ENCODE measurements around the gene TUBD1.
"Not testable (repeated sequence)": the region's sequence is repeated elsewhere in the genome, so short reads cannot be mapped to it uniquely, and the experiment has no call there.

The TUBD1 gene

DNA sequence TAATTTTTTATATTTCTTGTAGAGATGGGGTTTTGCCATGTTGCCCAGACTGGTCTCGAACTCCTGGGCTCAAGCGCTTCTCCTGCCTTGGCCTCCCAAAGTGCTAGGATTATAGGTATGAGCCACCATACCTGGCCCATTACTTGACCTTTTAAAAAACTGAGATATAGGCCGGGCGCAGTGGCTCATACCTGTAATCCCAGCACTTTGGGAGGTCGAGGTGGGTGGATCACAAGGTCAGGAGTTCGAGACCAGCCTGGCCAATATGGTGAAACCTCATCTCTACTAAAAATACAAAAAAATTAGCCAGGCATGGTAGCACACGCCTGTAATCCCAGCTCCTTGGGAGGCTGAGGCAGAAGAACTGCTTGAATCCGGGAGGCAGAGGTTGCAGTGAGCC, 19.3 kb downstream of the TUBD1 start:
- not testable (repeated sequence) for DNase-seq

DNA sequence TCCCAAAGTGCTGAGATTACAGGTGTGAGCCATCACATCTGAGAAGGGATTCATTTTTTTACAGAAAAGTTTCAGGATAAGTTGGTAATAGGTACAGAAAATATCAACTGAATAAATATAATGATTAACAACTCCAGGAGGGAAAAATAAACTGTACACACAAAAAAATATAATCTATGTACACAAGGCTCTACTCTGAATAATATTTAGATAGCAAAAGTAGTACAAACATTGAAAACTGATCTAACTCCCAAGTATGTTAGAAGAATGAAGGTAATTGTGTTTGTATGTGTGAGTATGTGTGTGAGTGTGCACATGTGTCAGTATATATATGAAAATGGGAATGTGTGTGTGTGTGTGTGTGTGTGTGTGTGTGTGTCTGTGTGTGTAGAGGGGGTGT, 20.4 kb downstream of the TUBD1 start:
- DNase-seq, result no peak

DNA sequence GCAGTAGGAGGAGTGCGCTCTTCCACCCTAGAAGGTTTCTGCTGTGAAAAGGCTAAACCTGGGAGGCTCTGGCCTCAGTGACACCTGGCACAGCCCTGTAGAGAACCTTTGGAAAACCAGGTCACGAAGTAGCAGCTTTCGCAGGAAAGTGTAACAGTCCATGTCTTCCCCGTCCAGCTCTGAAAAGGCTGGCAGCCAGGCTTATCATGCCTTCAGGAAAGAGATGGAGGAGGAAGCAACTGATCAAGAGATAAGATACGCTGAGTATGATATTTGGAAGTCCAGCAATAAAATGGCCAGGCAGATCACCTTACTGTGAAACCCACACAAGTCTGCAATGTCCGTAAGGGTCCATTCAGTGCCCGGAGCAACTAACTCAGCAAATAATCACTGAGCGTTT, 22.3 kb downstream of the TUBD1 start:
- no peak for DNase-seq

GRCh38 chr17:59869941-59870218, 22.9 kb downstream of the TUBD1 start:
- no peak for DNase-seq

DNA sequence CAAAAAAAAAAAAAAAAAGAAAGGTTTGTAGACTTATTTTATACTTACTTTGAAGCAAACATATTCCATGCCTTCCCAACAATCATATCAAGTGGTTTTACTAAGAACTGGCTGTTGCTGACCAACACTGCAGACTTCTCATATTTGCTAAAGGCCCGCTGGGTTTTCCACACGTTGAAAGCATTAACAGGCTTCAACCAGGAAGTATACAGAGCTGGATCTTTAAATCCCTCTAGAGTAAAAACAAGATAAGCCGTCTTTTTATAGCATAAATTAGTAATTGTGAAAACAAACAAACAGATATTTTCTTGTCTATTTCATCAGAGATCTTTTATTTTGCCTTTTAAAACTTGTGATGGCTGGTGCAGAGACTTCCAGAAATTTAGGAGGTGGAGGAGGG, 29.1 kb downstream of the TUBD1 start:
- no peak for DNase-seq

- peak; percentile 69 for DNase-seq
Measured at GRCh38 chr17:59859444-59860025, 33.2 kb downstream of the TUBD1 start.

DNA sequence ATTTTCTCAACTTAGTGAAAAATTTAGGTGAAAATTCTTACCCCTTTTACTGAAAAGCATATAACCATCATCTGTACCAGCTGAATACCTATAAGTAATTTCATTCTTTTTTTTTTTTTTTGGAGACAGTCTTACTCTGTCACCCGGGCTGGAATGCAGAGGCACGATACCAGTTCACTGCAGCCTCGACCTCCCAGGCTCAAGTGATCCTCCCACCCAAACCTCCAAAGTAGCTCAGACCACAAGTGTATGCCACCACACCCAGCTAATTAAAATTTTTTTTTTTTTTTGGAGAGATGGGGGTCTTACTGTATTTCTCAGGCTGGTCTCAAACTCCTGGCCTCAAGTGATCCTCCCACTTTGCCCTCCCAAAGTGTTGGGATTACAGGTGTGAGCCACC, 33.8 kb downstream of the TUBD1 start:
- DNase-seq, result no peak

GRCh38 chr17:59858167-59858816, 34.5 kb downstream of the TUBD1 start:
- DNase-seq, result no peak

GRCh38 chr17:59856859-59857794, 35.6 kb downstream of the TUBD1 start:
- no peak for DNase-seq

DNA sequence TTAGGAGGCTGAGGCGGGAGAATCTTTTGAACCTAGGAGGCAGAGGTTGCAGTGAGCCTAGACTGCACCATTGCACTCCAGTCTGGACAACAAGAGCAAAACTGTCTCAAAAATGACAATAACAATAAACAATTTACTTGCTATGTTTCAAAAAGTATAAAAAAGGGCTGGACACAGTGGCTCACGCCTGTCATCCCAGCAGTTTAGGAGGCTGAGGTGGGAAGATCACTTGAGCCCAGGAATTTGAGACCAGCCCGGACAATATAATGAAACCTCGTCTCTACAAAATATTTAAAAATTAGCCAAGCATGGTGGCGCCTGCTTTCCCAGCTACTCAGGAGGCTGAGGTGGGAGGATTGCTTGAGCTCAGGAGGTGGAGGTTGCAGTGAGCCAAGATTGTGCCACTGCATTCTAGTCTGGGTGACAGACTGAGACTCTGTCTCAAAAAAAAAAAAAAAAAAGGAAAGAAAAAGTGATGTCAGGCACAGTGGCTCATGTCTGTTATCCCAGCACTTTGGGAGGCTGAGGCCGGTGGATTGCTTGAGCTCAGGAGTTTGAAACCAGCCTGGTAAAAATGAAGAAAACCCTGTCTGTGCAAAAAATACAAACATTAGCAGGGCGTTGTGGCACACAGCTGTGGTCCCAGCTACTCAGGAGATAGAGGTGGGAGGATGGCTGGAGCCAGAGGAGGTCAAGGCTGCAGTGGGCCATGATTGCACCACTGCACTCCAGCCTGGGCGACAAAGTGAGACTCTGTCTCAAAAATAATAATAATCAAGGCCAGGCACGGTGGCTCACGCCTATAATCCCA, 38.6 kb downstream of the TUBD1 start:
- not testable (repeated sequence) for DNase-seq

DNA sequence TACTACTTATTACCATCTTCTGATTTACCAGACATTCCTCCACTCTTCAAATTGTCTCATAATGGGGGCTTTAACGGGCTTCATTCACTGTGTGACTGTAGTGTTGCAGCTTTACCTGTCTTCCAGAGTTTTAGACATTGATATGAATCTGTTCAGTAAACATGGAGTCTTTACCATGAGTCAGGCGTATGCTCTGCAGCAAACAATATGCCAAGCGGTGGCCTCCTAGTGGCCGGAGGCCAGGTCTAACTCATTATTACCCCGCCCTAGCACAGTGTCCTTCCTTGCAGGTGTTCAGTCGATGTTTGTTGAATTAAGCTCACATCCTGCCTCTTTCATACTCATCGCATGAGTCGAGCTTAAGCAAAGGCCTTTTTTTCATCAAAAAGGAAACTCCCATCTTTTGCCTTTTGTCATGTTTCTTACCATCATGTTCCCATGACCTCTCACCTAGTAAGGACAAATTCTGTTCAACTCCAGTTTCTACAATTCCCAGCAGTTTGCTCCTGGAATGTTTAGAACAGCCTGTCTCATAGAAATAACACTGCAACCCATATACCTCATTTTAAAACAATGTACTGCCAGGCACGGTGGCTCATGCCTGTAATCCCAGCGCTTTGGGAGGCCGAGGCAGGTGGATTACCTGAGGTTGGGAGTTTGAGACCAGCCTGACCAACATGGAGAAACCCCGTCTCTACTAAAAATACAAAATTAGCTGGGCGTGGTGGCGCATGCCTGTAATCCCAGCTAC, 39.4 kb downstream of the TUBD1 start:
- DNase-seq, result peak; percentile 75

- DNase-seq, result not testable (repeated sequence)
Measured at GRCh38 chr17:59852847-59853167, 39.9 kb downstream of the TUBD1 start.

GRCh38 chr17:59851439-59852375, 41.0 kb downstream of the TUBD1 start:
- DNase-seq, result no peak

DNA sequence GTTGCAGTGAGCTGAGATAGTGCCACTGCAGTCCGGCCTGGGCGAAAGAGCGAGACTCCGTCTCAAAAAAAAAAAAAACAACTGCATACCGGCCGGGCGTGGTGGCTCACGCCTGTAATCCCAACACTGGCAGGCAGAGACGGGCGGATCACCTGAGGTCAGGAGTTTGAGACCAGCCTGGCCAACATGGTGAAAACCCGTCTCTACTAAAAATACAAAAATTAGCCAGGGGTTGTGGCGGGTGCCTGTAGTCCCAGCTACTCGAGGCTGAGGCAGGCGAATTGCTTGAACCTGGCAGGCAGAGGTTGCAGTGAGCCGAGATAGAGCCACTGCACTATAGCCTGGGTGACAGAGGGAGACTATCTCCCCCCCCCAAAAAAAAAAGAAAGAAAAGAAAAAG, 42.4 kb downstream of the TUBD1 start:
- DNase-seq, result not testable (repeated sequence)

GRCh38 chr17:59848778-59849177, 44.0 kb downstream of the TUBD1 start:
- DNase-seq, result peak; percentile 31

GRCh38 chr17:59848385-59848668, 44.4 kb downstream of the TUBD1 start:
- DNase-seq, result no peak

- peak; percentile 73 for DNase-seq
Measured at GRCh38 chr17:59846394-59847165, 46.2 kb downstream of the TUBD1 start.

- peak; percentile 38 for DNase-seq
Measured at GRCh38 chr17:59845595-59846393, 46.9 kb downstream of the TUBD1 start.

- no peak for DNase-seq
Measured at GRCh38 chr17:59844884-59845594, 47.7 kb downstream of the TUBD1 start.
